Right hindlimb (tissue), 1 donor: ENCODE measurements around the gene PRODH2.
"Not testable (repeated sequence)": the region's sequence is repeated elsewhere in the genome, so short reads cannot be mapped to it uniquely, and the experiment has no call there.

Experiments used
- DNase-seq: peaks from one replicate; pipeline ENCODE4 v3.0.0-alpha.2; 2018

Gene PRODH2

DNA sequence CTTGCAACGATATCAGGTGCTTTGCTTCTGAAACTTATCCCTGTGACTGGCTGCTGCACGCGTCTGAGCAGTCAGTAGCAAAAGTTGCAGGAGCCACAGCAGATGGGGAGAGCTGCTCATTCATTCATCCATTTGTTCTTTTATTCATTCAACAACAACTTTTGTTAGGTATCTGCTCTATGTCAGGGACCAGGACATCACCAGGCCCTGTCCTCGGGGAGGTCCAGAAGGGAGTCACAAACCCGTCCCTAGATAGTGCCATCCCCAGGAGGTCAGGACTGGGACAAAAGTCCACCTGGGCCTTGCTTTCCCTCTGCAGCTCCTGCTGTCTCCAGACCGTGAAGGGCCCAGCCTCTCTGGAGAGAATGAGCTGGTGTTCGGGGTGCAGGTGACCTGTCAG, 34.7 kb downstream of the PRODH2 start:
- DNase-seq: no peak

DNA sequence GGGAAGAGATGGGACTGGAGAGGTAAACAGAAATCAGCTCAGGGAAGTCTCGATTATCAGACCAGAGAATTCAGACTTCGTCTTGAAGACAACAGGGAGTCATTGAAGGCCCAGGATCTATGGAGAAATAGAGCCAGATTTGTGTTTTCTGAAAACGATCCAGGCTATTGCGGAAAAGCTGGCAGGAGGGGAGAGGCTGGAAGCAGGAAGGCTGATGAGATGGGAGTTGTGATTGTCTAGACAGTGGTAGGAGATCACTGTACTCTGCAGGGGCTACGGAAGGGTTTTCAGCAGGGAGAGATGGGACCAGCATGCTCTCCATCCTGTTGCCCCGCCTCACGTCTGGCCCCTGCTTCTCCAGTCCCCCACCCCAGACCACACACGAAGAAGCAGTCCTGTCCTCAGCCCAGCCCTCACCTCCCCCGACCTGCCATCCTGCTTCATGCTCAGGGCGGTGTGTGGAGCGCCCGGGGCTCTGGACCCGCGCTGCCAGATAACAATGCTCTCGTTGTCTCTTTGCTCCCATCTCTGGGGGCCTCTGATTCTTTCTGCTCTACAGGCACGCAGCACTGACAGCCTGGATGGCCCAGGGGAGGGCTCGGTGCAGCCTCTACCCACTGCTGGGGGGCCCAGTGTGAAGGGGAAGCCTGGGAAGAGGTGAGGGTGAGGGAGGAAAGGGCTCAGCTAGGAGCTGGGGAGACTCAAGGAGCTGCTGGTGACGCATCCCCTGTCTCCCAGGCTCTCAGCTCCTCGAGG, 35.4 kb downstream of the PRODH2 start:
- DNase-seq: no peak

DNA sequence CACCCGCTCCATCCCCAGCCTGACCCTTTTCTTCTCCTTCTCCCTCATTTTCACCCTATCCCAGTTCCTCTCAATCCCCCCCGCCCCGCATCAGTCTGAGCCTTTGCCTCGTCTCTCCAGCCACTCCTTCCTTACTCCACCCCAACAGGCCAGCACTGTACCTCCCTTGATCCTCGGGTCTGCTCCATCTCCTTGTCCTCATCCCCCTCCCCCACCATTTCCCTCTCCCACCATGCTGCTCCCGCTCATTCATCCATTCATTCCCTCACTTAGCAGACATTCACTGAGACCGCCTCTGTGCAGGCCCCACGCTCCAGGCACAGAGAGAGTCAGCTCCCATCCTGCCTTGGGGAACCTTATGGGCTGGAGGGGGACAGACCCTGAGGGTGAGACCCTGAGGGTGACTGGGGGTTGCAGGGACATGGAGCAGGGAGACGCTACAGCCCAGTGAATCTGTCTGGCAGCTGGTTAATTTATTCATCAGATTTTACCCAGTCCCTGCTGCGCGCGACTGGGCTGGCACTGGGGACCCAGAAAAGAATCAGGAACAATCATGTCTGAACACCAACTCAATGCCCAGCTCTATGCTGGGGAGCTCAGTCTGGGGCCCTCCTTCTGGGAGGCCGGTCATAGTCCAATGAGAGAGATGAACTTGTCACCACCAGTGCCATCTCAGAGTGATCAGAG, 36.4 kb downstream of the PRODH2 start:
- no peak for DNase-seq

DNA sequence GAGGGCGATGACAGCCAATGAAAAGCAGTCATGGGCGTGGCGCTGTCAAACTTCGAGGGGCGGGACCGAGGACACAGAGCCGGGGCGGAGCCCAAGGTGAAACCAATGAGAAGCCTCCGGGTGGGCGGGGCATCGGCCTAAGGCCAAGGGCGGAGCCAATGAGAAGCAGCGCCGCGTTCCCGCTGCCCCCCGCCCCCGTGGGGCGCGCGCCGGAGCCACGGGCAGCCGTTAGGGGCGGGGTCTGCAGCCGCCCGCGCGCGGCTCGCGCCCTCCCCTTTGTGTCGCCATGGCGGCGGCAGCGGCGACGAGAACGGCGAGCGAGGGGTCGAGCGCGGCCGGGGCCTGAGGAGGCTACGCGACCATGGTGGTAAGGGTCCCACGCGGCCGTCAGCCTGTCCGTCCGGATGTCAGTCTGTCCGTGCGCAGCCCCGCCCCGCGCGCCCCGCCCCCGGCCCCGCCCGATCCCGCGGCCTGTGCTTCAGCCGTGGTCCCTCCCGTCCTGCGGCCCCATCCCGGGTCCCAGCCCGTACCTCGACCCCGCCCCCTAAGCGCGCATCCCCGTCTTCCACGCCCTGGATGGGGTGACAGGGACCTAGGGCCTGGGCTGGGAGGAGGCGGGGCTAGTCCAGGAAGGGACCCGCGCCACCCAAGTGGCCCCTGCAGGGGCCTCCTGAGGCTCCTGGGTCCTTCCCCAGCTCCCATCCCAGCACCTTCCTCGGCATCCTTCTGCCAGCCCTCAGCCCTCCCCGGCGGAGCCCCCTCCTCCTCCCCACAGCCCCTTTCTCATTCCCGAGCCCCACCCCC, 37.1 kb downstream of the PRODH2 start, which contains the start of gene ARHGAP33:
TSS of gene ARHGAP33 (plus strand) at position 267 of the 804 bp plus-strand sequence. CDS start at position 362, 95 bp downstream.
- peak; percentile 99 for DNase-seq

DNA sequence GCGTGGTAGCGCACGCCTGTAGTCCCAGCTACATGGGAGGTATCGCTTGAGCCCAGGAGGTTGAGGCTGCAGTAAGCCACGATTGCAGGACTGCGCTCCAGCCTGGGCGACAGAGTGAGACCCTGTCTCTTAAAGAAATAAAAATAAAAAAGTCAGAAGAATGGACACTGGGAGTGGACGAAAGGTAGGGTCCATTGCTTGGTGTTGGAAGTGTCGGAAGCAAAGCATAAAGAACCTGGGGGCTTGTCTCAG, 37.7 kb downstream of the PRODH2 start:
- DNase-seq: no peak

DNA sequence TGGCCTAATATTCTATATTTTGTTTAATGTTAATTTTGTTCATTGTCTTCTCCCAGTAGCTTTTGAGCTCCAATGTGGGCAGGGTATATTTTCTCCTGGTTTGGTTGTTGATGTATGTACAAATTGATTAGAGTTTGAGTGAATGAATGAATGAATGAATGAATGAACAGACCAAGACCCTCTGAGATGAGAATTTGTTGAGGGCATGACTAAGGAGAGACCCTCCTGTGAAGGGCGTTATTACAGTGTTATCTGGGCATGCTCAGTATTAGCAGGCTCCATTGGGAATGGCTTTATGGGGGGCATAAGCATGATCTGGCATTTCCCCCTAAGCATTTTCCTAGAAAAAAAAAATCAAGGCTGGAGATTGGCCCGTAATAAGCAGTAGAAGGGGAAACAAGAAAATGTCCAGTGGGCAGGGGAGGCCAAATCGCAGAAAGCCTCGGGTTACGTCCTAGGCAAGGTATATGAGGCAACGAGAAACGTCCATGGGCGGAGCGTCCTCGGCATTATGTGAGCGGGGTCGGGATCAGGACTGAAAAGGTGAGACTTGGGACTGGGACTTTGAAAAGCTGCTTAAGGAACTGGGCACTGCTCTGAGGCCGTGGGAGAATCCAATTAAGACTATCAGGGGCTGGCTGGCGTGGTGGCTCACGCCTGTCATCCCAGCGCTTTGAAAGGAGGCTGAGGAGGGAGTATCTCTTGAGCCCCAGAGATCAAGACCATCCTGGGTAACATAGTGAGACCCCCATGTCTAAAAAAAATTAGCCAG, 38.2 kb downstream of the PRODH2 start:
- DNase-seq: no peak

DNA sequence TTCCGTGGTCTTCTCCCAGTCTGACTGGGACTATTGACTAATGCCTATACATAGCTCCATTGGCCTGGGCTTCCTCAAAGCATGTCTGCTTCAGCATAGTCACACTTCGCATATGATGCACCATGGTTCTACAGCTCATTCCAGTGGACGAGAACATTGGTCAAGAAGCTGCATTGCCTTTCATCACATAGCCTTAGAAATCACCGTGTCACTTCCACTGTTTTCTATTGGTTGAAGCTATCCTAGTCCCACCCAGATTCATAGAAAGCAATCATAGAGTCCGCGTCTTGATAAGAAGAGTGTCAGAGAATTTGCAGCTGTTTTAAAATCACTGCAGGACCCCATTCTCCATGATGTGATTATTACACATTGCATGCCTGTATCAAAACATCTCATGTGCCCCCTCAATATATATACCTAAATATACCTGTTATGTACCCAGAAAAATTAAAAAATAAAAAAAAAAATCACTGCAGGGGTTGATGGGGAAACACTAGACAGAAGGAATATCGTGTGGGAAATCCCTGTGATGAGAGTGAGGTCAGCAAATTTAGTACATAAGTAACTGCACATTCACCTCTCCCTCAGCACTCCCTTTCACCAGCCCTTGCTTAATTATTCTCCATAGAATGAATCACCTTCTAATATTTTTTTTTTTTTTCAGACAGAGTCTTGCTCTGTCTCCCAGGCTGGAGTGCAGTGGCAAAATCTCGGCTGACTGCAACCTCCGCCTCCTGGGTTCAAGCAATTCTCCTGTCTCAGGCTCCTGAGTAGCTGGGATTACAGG, 39.4 kb downstream of the PRODH2 start:
- no peak for DNase-seq

DNA sequence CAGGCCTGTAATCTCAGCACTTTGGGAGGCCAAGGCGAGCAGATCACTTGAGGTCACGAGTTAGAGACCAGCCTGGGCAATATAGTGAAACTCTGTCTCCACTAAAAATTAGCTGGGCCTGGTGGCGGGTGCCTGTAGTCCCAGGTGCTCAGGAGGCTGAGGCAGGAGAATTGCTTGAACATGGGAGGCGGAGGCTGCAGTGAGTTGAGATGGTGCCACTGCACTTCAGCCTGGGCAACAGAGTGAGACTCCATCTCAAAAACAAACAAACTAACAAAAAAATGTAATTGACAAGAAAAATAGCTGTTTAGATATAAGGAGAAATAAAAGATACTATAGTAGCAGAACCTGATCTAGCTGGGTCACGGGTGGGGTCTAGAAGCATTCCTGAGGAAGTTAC, 40.3 kb downstream of the PRODH2 start:
- not testable (repeated sequence) for DNase-seq

DNA sequence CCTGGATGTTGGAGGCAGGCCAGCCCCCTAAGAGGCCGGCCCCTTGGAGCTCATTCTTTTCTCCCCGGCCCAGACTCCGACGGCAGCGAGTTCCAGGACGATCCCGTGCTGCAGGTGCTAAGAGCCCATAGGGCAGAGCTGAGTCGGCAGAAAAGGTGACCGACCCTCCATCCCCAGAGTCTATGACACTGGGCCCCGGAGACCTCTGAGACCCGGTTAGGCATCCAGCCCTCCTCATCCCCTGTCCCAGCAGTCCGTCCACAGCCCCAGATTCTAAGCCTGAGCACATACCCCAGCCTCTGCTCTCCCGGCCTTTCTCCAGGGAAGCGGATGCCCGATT, 44.6 kb downstream of the PRODH2 start:
- DNase-seq: no peak

DNA sequence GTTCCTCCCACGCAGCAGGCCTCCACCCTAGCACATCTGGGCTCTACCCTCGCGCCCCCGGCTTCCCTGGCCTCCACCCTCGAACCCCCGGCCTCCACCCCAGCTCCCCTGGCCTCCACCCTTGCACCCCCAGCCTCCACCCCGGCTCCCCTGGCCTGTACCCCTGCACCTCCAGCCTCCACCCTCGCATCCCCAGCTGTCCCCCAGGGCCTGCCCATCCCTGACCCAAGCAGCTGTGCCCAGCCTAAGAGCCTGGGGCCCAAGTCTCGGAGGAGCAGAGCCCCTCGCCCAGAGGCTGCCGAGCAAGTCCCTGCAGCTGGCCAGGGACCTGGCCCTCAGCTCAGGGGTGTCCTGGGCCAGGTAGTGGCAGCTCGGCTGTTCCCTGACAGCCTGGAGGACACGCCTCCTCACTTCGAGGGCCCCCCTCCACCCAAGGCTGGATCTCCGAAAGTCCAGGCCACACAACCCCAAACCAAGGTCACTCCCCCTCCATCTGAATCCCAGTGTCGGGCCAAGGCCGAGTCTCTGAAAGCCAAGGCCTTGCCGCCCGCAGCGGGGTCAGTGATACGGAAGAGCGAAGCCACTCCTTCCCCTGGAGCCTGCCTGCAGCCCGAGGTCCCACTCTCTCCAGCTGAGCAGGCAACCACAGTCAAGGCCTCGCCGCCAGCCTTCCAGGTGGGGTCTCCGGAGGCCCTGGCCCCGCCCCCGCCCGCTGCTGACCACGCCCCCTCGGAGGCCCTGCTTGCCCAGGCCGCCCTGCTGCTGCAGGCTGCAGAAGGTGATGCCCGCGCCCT, 45.2 kb downstream of the PRODH2 start:
- DNase-seq: peak; percentile 55

DNA sequence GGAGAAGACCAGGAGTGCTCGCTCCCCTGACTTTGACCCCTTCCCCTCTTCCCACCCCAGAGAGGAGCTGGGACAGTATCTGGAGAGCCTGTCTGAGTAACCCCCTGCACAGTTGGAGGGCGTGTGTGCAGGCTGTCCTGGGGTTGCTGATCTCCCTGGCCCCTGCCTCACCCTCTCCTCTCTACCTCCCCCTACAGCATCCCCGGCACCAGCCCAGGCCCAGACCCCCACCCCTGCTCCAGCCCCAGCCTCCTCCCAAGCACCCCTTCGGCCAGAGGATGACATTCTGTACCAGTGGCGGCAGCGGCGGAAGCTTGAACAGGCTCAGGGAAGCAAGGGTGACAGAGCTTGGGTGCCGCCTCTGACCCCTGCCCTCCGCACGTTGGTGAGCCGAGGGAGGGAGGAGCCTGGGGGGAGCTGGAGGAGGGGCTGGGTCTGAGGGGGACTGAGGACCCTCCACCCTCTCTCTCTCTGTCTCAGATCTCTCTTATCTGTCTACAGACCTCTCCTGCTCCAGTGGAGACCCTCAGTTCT, 46.0 kb downstream of the PRODH2 start:
- peak; percentile 13 for DNase-seq

DNA sequence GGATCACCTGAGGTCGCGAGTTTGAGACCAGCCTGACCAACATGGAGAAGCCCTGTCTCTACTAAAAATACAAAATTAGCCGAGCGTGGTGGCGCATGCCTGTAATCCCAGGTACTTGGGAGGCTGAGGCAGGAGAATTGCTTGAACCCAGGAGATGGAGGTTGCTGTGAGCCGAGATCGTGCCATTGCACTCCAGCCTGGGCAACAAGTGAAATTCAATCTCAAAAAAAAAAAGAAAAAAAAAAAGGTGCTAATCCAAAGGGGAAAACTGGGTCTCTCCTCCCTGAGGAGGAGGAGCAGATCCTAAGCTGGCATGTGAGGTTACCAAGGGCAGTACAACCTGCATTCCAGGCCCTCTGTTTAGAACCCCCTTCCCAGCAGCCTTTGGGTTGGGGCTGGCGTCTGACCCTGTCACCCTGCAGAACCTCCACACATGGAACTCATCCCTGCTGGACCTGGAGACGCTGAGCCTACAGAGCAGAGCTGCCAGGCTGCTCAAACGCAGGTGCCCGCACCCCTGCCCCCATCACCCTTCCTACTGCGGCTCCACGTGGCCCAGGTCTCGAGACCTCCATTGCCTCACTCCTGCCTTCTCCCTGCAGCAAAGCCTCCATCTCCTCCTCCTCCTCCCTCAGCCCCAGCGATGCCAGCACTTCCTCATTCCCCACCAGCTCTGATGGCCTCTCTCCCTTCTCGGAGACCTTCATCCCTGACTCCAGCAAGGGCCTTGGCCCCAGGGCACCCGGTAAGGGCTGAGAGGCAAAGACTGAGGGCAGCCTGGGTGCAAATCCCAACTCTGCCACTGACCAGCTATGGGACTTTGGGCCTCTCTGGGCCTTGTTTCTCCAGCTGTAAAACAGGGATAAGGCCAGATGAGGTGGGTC, 48.0 kb downstream of the PRODH2 start:
- peak; percentile 8 for DNase-seq

DNA sequence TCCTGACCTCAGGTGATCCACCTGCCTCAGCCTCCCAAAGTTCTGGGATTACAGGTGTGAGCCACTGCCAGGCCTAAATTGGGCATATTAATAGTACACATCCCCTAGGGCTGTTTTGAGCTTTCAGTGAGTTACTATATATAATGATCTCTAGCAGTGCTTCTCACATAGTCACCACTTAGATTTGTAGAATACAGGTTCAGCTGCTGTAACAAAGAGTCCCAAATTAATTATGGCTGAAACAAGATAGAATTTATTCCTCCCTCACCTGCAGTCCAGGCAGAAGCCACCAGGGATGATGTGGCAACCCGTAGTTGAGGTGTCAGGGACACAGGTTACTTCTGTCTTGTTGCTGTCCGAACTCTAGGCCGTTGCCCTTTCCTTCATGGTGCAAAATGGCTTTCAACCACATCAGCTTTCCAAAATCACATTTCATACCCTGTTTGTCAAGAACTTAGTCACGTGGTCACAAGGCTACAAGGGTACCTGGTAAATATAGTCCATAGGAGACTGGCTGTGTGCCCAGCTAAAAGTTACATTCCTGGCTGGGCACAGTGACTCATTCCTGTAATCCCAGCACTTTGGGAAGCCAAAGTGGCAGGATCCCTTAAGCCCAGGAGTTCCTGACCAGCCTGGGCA, 51.8 kb downstream of the PRODH2 start:
- no peak for DNase-seq

DNA sequence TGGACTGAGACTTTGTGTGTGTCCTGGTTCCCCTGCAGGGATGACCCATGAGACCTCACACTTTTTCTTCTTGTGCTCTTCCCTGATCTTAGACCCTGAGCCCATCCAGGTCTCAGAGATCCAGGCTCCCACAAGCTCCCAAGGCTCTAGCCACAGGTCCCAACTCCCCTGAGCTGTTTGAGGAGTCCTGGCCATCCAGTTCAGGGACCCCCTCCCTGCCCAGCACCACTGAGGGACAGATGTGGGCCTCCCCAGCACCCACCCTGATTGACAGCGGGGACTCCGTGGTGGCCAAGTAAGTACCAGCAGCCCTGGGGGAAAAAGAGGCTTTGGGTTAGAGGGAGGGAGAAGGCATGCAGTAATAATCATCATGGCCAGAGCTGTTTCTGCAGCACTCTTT, 52.9 kb downstream of the PRODH2 start:
- DNase-seq: no peak

DNA sequence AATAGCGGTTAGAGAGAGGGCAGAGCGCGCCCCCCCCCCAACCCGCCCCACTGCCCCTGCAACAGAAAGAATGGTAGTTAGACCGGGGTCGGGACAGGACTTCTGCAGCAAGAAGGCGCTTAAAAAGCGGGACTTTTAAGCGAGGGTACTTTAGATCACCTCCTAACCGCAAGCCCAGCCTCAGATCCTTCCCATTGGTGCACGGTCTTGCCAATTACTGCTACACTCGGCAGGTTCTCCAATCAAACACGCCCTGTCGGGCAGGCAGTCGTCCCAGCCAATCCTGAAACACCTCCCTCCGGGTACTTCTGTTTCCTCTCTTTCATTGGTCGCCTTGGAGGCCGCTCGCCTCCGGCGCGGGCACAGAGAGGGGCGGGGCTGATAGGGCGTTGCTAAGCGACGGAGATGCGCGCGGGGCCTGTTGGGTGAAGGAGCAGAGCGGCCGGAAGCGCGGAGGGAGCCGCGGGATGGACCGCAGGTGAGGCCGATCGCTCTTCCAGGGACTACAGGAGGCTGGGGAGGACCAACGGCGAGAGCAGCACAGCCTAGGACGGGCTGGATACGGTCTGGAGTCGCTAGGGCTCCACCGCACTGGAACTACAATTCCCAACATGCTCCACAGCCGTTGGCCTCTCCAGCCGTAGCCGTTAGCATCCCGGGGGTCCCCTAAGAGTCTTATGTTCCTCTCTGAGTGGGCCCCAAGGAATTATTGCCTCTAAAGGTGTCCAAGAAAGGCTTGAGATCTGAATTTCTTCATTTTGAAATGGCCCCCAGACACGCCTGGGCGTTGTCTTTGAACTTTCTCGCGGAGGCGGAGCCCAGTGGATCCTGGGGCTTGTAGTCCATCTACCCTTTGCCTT, 54.7 kb downstream of the PRODH2 start, which contains the start of gene PROSER3:
TSS of gene PROSER3 (plus strand) at position 428 of the 860 bp plus-strand sequence. CDS start at position 468, 40 bp downstream.
- DNase-seq: peak; percentile 100

DNA sequence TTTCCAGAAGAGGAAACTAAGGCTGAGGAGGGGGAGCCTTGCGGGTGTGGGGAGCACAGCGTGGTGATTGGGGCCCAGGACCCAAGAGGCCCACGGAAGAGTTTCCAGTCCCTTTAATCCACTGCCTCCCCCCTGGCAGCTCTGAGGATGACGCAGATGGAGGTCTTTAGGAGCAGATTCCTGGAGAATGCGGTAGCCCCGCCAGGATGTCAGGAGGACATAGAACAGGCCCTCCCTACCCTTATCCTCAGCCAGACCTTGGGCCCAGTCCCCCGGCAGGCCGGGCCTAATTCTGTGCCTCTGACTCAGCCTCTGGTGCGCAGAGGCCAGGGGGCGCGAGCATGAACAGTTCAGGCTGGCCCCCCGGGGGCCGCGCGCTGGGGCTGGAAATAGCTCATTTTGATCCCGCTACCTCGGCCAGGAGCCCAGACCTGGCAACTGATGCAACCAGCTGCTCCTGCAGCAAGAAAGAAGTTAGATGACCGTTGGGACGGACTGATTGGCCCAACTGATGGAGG, 55.4 kb downstream of the PRODH2 start:
- DNase-seq: peak; percentile 97

DNA sequence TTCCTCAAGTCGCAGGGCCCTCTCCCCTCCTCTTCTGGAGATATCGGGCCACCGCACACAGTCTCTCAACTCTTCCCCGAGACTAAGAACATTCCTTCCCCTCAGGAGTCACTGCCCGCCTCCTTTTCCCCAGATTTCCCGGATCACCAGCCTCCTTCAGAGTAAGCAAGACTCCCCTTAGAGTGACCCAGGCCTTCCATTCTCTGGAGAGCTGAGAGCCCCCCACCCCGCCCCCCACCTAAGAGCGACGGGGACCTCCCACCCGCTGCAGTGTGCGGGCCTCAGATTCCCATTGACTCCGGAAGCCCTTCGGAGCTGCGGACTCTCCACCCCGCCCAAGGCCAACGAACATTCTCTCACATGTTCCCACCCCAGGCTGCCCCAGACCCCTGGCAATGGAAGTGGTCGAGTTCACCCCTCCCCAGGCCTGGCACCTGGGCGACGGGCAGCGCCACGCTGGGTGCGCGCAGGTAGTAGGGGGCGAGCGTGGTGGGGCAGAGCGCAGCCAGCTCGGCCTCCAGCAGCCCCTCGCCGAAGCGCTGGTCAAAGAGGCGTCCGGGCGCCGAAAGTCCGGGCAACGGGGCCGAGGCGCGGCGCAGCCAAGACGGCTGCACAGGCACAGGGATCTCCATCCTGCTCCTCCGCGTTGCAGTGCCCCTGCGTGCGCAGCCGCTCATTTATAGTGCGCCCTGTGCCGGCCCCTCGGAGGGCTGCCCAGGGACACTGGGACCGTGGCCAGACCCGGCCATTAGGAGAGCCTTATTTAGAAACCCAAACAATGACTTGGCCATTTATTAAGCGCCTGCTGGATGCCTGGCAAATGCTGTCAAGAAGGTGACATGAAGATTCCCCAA, 56.0 kb downstream of the PRODH2 start, which contains the start of gene HSPB6:
TSS of gene HSPB6 (minus strand) at position 653 of the 854 bp plus-strand sequence. CDS start at position 632, 21 bp downstream.
- peak; percentile 84 for DNase-seq
